HG03159 (cell line): ENCODE data around the gene FAM209A.
"Not testable (repeated sequence)": the region's sequence is repeated elsewhere in the genome, so short reads cannot be mapped to it uniquely, and the experiment has no call there.

Source experiments
- ATAC-seq: cut with Tn5 transposase; IDR thresholded peaks from one replicate; pipeline ENCODE4 v1.9.1; 2021; ENCODE audit warnings: mild to moderate bottlenecking, moderate library complexity; ENCODE audit not compliant: unreplicated experiment

Gene FAM209A, protein sequence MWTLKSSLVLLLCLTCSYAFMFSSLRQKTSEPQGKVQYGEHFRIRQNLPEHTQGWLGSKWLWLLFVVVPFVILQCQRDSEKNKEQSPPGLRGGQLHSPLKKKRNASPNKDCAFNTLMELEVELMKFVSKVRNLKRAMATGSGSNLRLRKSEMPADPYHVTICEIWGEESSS

DNA sequence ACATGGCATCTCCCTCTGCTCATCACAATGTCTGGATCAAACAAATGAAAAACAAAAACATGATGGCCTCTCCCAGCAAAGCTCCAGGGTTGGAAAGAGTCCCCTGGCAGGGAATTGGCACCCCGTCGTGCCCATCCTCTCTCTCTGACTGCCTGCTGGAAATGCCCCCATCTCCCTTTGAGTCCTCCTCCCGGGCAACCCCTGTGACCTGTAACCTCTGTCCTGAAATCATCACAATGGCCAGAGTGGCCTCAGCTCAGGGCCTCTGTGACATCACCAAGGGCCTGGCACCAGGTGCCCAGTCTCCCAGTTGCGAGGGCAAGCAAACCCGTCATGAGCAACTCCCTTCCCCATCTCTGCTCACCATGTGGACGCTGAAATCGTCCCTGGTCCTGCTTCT, at the start of gene FAM209A:
Gene FAM209A, plus strand, starts transcription at position 301 of the 400 bp plus-strand sequence. Its CDS starts 65 bp downstream, at position 366.
- ATAC-seq = not testable (repeated sequence)

DNA sequence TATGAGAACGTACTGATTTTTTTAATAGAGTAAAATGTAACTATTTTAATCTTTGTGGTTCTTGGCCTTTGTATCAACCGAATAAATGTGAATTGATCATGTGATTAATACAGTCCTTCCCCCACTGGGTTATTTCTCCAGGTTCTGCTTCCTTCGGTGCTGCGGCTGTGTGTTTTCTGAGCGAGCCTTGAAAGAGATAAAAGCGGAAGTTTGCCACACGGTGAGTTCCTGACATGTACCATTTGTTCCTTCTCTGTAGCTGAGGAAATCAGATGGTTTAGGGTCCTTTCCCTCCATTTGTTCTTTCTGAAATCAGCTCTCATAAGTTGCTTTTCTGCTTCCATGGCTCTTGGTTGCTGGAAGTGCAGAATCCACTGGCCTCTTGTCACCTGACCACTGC, 40.6 kb upstream of the FAM209A start:
- no peak for ATAC-seq

DNA sequence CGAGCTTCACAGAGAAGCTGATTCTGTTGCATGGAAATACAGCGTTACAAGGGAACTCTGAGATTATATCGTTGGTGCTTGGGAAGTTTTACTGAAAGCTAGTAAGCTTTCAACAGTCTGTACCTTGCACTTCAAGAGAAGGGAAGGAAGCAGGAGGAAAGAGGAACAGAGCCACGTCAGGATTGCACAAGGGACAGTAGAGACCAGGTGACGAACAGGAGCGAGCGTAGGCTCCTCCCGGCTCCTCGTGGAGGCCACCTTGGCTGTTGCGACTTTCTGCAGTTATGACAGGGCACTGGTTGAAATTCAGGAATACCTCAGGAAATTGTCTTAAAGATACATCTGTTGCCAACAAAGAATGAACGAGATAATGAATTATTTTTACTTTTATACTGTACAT, 37.3 kb upstream of the FAM209A start:
- ATAC-seq = no peak

DNA sequence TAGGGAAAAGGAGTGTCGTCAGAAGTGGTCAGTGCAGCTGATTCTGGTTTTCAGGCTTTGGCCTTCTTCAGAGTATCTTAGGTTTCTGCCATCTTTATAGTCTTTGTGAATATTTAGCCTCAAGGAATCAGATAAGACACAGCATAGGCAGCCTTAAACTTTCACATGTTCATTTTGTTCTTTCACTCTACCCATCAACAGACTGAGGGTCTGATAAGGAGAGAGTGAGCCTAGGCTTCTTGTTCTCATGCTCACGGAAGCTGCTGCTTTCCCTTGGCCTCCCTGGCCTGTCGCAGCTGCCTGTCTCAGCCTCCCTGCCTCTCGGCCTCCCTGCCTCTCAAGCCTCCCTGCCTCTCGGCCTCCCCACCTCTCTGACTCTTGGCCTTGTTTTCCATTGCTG, 36.0 kb upstream of the FAM209A start:
- no peak for ATAC-seq

DNA sequence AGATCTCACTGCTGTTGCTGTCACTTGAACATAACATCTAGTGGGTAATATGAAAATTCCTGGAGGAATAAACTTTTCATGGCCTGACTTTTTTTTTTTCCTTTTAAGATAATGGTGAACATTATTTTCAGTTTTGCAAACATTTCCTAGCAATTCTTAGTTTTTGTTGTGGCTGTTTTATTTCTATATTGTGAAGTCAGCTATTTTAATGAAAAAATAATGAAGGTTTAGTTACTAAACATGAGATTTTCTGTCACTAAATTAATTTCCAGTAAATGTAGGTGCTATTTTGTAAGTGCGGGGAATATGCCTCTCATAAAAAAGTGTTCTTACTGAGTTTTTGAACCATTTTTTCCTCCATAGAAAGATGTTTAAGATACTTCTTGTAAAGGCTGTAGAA, 23.4 kb upstream of the FAM209A start:
- no peak for ATAC-seq

DNA sequence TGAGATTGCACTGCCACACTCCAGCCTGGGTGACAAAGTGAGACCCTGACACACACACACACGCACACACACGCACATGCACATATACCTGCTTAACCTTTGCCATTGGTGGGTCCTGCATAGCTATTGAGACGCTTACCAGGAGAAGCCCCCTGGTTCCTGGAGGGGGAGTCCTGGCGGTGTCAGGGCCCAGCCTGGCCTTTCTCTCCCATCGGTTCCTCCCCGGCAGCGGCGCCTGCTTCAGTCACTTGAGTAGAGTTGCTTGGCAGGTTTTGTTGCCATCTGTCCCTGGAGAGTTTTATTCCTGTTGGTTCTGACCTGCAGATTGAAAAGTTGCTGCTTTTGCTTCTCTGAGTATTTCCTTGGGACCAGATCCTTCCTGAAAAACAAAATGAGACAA, 20.6 kb upstream of the FAM209A start:
- ATAC-seq = no peak

DNA sequence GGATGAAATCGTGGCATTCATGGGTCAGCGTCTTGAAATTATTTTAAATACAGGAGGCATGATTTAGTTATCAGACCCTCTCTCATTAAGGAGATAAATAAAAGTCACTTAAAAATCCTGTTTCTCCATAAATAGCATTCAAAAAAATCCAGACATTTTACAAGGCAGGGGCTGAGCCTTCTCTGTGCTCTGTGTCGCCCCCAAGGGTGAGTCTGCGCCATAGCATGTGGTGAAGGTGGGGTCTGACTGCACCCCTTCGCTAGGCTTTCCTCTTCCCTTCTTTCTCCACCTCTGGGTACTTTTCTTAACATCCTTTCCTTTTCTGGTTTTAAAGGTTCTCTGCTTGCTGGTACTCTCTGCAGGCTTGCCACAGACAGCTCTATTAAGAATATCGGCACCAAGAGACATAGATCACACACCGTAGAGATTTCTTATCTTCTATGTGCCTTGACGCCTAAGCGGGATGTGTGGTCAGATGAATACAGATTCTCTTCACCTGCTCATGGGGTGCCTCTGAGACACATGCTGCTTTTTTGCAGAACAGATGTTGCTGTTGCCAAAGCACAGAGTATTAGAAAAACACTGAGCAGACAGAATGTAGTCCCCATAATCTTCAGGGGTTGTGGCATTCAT, 20.1 kb upstream of the FAM209A start:
- ATAC-seq = no peak

DNA sequence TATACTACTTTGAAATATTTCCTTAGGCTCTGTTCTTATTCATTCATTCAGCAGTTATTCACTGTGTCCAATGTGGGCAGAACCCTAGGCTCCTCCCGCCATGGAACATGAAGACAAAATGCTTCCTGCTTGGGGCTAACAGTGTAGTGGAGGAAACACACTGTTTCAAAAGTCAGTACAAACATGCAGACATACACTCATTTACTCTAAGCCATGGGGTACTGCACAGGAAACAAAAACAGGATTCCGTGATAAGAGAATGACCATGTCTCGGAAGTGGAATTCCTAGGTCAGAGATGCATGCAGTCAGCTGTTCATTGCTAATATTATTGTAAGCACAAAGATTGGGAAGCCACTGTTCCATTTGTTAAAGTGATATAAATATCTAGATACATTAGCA, 18.4 kb upstream of the FAM209A start:
- no peak for ATAC-seq

DNA sequence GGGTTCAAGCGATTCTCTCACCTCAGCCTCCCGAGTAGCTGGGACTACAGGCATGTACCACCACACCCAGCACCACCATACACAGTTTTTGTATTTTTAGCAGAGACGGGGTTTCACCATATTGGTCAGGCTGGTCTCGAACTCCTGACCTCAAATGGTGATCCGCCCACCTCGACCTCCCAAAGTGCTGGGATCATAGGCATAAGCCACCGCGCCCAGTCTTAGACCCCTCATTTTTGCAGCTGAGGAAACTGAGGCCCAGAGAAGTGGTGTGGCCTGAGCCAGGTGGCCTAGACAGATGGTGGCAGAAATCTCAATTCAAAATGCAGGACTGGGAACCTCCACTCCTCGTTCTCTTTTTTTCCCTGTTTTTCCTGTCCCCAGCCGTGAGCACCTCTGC, 12.6 kb upstream of the FAM209A start:
- no peak for ATAC-seq

DNA sequence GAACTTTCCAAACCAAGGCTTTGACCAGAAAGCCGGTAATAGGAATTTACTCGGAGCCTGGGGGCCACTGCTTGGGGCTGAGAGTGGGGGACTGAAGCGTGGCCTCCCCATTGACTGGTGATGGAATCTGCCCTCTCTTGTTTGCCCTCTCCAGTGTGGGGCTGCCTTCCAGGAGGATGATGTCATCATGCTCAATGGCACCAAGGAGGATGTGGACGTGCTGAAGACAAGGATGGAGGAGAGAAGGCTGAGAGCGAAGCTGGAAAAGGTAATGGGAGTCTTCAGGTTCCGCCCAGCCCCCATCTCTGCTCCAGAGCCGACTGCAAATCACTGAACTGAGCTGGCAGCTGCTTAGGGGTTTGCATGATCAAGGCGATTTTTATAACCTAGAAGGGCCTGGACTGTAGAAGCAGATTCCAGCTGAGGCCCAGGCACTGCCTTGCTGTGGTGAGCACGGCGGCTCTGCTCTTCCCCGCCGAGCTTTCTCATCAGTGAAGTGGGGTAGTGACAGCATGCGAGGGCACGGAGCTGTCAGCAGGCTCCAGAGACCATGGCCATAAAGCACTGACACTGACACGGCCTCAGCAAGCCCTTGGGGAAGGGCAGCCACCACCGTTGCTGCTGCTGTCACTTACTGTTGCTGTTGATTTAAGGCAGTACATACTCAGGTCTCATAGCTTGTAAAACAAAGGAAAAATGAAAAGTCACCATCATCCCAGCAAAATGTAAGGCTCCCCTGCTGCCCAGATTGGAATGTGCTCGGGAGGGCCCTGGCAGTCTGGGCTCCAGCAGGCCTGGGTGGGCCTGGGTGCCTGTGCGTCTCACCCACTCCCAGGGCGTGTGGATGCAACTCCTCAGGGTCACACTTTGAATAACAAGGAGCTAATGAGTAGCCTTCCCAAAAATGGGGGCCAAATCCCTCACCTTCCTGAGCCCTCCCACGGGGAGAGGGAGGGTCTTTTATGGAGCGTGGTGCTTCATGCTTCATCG, 11.1 kb upstream of the FAM209A start:
- no peak for ATAC-seq

DNA sequence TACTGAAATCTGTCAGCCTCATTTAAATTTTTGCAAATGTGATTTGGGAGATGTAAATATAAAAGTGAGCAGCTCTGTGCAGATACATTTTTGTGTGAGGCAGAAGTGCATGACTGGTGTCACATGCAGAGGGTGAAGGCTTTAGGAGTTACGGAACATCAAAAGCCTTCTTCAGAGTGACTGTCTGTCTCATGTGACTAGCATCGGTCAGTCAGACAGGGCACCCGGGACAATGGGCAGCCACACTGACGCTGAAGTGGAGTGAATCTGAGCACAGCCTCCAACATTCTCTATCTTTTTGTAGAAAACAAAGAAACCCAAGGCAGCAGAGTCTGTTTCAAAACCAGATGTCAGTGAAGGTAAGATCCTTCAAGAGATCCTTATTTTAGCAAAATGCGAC, 7.9 kb upstream of the FAM209A start:
- no peak for ATAC-seq

DNA sequence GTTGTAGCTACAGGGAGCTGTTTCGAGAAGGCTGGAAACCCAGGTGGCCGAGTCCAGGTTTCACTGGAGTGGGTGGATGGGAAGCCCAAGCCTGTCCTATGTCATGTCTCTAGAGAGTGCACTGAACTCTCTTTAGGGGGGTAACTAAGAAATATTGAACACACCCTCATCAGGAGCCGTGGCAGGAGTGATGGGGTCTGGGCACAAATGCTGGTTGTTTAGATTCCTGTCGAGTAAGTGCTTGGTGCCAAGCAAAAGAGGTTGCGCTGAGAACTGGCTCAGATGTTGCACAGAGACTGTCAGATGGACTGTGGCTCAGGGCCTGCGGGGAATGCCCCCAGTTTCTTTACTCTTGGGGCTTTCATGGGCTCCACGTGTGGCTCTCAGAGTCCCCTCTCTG, 7.3 kb upstream of the FAM209A start:
- ATAC-seq = no peak

DNA sequence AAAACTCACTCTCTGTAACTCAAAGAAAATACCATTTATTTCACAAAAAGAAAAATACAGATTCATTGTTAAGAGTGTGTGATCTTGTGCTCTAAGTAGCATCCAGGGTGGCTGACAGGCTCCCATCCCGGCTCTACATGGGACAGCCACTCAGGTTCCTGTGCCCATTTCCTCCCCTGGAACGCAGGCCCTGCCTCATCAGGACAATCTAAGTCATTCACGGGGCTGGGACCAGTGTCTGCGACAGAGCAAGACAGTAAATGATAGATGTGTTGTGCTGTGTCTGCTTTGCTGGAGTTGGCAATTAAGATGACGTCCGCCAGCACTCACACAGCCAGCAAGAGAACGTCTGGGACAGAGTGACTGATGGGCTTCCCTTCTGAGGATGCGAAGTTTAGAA, 6.9 kb upstream of the FAM209A start:
- ATAC-seq = no peak

DNA sequence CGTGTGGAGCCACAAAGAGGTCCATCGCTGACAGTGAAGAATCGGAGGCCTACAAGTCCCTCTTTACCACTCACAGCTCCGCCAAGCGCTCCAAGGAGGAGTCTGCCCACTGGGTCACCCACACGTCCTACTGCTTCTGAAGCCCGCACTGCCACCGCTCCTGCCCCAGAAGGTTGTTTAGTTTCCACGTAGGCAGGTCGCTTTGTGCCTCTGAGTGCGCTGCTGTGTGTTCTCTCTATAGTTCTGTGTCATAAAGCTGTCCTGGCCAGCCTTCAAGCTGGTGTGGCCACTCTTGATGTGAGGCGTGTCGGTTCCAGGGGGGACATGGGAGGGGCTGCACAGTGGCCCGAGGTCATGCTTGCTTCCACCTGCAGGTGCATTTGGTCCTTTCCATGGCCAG, 6.4 kb upstream of the FAM209A start:
- no peak for ATAC-seq

DNA sequence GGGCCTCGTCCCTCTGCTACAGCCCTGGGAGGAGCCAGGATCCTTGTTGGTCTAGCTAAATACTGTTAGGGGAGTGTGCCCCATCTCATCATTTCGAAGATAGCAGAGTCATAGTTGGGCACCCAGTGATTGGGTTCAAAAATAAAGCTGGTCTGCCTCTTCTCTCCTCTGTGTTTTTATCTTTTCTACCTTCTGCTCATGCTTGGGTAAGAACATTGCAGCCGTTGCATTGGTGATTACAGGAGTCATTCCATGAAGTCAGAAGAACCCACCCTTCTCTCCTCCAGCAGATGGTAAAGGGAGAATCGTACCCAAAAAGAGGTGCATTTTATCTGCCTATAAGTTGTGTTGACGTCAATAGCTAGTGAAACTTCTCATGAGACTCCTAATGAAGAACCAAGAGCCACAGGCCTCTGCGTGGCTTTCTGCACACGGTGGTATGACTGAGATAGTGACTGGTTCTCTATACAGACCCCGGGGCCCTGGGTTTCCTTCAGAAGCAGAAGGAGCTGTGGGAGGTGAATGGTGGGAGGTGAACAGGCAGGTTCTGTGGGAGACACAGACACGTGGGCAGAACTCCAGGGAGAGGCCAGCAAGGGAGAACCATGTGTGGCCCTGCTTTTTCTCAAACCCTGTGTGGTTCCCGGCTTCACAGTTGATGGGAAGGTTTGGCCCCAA, 5.7 kb upstream of the FAM209A start:
- ATAC-seq = no peak

DNA sequence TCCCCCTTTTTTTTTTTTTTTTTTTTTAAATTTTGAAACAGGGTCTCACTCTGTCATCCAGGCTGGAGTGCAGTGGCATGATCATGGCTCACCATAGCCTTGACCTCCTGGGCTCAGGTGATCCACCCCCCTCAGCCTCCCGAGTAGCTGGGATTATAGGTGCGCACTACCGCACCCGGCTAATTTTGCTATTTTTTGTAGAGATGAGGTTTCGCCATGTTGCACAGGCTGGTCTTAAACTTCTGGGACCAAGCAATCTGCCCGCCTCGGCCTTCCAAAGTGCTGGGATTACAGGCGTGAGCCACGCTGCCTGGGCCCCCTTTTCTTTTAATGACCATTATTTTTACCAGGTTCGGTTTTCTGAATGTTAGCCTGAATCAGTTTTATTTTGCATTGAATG, 5.0 kb upstream of the FAM209A start:
- ATAC-seq = no peak

DNA sequence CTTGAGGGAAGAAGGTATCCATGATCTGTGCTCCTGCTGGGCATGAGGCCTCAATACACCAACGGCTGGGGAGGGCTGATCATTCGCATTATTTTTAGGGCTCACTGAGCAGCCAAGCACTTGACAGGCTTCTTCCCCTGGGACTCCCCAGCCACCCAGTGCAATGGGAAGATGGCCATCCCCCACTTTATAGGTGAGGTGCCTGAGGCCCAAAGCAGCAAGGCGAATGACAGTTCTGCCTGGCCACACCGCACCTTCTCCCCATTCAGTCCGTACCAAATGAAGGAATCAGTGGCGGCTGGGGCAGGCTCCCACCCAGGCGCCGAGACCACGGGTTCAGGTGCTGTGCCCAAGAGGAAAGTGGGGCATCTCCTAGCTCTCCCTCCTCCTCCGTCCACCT, 4.4 kb upstream of the FAM209A start:
- ATAC-seq = no peak

DNA sequence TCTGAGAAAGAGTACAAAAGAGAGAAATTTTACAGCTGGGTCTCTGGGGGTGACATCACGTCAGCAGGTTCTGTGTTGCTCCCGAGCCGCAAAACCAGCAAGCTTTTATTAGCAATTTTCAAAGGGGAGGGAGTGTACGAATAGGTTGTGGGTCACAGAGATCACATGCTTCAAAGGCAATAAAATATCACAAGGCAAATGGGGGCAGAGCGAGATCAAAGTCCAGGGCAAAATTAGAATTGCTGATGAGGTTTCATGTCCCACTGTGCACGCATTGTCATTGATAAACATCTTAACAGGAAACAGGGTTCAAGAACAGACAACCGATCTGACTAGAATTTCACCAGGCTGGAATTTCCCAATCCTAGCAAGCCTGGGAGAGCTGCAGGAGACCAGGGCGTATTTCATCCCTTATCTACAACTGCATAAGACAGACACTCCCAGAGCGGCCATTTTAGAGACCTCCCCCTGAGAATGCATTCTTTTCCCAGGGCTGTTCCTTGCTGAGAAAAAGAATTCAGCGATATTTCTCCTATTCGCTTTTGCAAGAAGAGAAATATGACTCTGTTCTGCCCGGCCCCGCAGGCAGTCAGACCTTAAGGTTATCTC, 3.7 kb upstream of the FAM209A start:
- not testable (repeated sequence) for ATAC-seq

DNA sequence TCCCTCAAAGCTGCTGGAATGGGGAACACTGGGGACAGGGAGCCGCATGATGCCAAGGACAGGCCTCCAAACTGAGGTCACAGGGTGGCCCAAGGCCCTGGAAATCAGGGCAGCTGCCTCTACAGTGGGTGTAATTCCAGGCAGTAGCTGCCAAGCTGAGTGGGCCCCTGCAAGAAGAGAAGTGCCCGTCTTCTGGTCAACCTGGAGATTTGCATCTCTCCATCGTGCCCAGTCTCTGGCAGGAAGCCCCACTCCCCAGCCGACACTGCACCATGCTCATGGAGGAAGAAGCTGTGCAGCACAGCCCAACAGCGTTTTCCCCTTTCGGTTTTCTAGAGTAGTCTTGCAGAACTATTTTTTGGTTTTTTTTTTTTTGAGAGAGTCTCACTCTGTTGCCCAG, 2.2 kb upstream of the FAM209A start:
- ATAC-seq = no peak

DNA sequence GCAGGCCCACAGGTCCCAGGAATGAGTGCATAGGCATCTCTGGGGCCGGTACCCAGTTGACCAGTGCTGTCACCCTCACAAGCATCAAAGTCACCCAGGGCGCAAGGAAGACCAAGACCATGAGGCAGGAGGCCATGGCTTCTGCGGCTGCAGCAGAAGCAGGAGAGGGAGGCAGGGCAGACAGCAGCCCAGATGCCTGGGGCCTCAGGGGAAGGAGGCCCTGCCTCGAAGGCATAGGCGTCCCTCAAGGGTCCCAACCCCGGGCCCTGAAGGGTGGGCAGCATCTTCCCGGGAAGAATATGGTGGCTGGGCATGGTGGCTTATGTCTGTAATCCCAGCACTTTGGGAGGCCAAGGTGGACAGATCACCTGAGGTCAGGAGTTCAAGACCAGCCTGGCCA, 3.0 kb downstream of the FAM209A start:
- no peak for ATAC-seq

DNA sequence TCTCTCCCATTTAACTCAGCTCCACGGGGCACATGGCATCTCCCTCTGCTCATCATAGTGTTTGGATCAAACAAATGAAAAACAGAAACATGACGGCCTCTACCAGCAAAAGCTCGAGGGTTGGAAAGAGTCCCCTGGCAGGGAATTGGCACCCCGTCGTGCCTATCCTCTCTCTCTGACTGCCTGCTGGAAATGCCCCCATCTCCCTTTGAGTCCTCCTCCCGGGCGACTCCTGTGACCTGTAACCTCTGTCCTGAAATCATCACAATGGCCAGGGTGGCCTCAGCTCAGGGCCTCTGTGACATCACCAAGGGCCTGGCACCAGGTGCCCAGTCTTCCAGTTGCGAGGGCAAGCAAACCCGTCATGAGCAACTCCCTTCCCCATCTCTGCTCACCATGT, 8.4 kb downstream of the FAM209A start, which contains the start of gene FAM209B:
Gene FAM209B, plus strand, starts transcription at position 301 of the 400 bp plus-strand sequence. Its CDS starts 96 bp downstream, at position 397.
- not testable (repeated sequence) for ATAC-seq
